ENCODE data around the gene NOTUM. TPM values are rescaled to one million over a fixed set of nuclear protein-coding genes. Genes with fewer than 3 reads are reported as not detected.

NOTUM gene
- polyA plus RNA-seq, 3 donors = not detected

GRCh38 chr17:81942167-81942553 is 18.8 kb downstream of the NOTUM start:
- Histone ChIP-seq H3K36me3 (replicated peaks in 1 of 2; ENCODE audit: control insufficient read depth in 1 of 2, insufficient read depth in 2 of 2, low read length in 2 of 2) (no peaks in the 10 kb centered on the region), H3K27ac (ENCODE audit: low read depth in 1 of 2, low read length in 2 of 2) (no peak overlapping the region), H3K4me2 (replicated peaks; ENCODE audit: extremely low read depth, low read length, poor library complexity, severe bottlenecking) (no peak overlapping the region), H3K4me3 (replicated peaks in 1 of 3; ENCODE audit: low read depth in 2 of 3, low read length in 3 of 3) (no peak overlapping the region), H3K27me3 (ENCODE audit: control insufficient read depth in 2 of 2, insufficient read depth in 2 of 2, low read length in 2 of 2) (peaks cover 0 to 18% of the 10 kb centered on the region in 2 donors), H3K4me1 (ENCODE audit: control insufficient read depth in 1 of 2, insufficient read depth in 2 of 2, low read length in 2 of 2) (peaks cover 3 to 7% of the 10 kb centered on the region in 2 donors), H3K9me3 (replicated peaks in 1 of 2; ENCODE audit: control insufficient read depth in 1 of 2, insufficient read depth in 1 of 2, low read length in 2 of 2) (no peaks in the 10 kb centered on the region), H2AFZ (ENCODE audit: insufficient read depth, low read depth, low read length, poor library complexity, severe bottlenecking) (no peak overlapping the region), H4K20me1 (ENCODE audit: insufficient read depth, low read length) (no peaks in the 10 kb centered on the region), H3K9ac (ENCODE audit: insufficient read depth, low read length, poor library complexity, severe bottlenecking) (no peak overlapping the region), H3K79me2 (ENCODE audit: insufficient read depth, low read length) (no peaks in the 10 kb centered on the region)
- DNase-seq = no peak
- Mint-ChIP-seq H3K4me3 (no peak overlapping the region), H3K27me3 (ENCODE audit: low read depth in 3 of 3) (peaks cover 16 to 52% (median 35%) of the 10 kb centered on the region in 3 donors), H3K4me1 (peaks cover 6% of the 10 kb centered on the region), H3K9me3 (no peaks in the 10 kb centered on the region), H3K27ac (no peak overlapping the region), H3K36me3 (no peaks in the 10 kb centered on the region)
- TF ChIP-seq, protein P1, sequence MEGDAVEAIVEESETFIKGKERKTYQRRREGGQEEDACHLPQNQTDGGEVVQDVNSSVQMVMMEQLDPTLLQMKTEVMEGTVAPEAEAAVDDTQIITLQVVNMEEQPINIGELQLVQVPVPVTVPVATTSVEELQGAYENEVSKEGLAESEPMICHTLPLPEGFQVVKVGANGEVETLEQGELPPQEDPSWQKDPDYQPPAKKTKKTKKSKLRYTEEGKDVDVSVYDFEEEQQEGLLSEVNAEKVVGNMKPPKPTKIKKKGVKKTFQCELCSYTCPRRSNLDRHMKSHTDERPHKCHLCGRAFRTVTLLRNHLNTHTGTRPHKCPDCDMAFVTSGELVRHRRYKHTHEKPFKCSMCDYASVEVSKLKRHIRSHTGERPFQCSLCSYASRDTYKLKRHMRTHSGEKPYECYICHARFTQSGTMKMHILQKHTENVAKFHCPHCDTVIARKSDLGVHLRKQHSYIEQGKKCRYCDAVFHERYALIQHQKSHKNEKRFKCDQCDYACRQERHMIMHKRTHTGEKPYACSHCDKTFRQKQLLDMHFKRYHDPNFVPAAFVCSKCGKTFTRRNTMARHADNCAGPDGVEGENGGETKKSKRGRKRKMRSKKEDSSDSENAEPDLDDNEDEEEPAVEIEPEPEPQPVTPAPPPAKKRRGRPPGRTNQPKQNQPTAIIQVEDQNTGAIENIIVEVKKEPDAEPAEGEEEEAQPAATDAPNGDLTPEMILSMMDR (IDR thresholded peaks at IDR 0.05) = no peak
- intact Hi-C loops (cut with micrococcal nuclease) = no loop called here
- WGBS (ENCODE audit: insufficient coverage) = 71% methylated on average over 6 of the region's 12 CpGs

- no peaks in the 10 kb centered on the region for H3K9me3 Mint-ChIP-seq
- Histone ChIP-seq H3K79me2 (ENCODE audit: insufficient read depth, low read length) (no peaks in the 10 kb centered on the region), H3K4me3 (replicated peaks in 1 of 3; ENCODE audit: low read depth in 2 of 3, low read length in 3 of 3) (no peak overlapping the region), H3K27ac (ENCODE audit: low read depth in 1 of 2, low read length in 2 of 2) (no peak overlapping the region), H3K4me1 (ENCODE audit: control insufficient read depth in 1 of 2, insufficient read depth in 2 of 2, low read length in 2 of 2) (peaks cover 8 to 13% of the 10 kb centered on the region in 2 donors), H4K20me1 (ENCODE audit: insufficient read depth, low read length) (no peaks in the 10 kb centered on the region), H2AFZ (ENCODE audit: insufficient read depth, low read depth, low read length, poor library complexity, severe bottlenecking) (no peak overlapping the region), H3K36me3 (replicated peaks in 1 of 2; ENCODE audit: control insufficient read depth in 1 of 2, insufficient read depth in 2 of 2, low read length in 2 of 2) (no peaks in the 10 kb centered on the region), H3K4me2 (replicated peaks; ENCODE audit: extremely low read depth, low read length, poor library complexity, severe bottlenecking) (no peak overlapping the region), H3K27me3 (ENCODE audit: control insufficient read depth in 2 of 2, insufficient read depth in 2 of 2, low read length in 2 of 2) (peaks cover 0 to 21% of the 10 kb centered on the region in 2 donors), H3K9ac (ENCODE audit: insufficient read depth, low read length, poor library complexity, severe bottlenecking) (no peak overlapping the region), H3K9me3 (replicated peaks in 1 of 2; ENCODE audit: control insufficient read depth in 1 of 2, insufficient read depth in 1 of 2, low read length in 2 of 2) (no peaks in the 10 kb centered on the region)
- TF ChIP-seq, protein P1 (IDR thresholded peaks at IDR 0.05) = no peak
- no peak for DNase-seq
- H3K4me1 Mint-ChIP-seq = peaks cover 8% of the 10 kb centered on the region
- intact Hi-C loops (cut with micrococcal nuclease) = no loop called here
- no peak overlapping the region for H3K4me3 Mint-ChIP-seq
- WGBS (ENCODE audit: insufficient coverage) = 65% methylated on average over 29 of the region's 30 CpGs
- H3K36me3 Mint-ChIP-seq = no peaks in the 10 kb centered on the region
- H3K27me3 Mint-ChIP-seq (ENCODE audit: low read depth in 3 of 3) = peaks cover 17 to 53% (median 35%) of the 10 kb centered on the region in 3 donors
- no peak overlapping the region for H3K27ac Mint-ChIP-seq
These were observed 19.4 kb downstream of the NOTUM start for GRCh38 chr17:81941484-81942166.

All from CD14-positive monocyte (primary cell).